GM23248 (cell line): ENCODE data around the gene ASB2. TPM values are rescaled to one million over a fixed set of nuclear protein-coding genes. Genes with fewer than 3 reads are reported as not detected.

Experiments
- DNase-seq: peaks from one replicate; pipeline ENCODE4 v3.0.0-alpha.2; 2015
- H2AFZ ChIP-seq: fragments of 200-600 bp; sonication (generic); 2 replicates; pipeline ENCODE4 v1.6.1; 2016; ENCODE audit warnings: antibody characterized with exemption
- H3F3A ChIP-seq: fragments of 200-600 bp; sonication (generic); 2 replicates; pipeline ENCODE4 v1.6.1; 2016; ENCODE audit warnings: mild to moderate bottlenecking, antibody characterized with exemption, mixed run types; ENCODE audit not compliant: insufficient read depth
- H3K27ac ChIP-seq: fragments of 200-600 bp; sonication (generic); 2 replicates; pipeline ENCODE4 v1.5.1; 2016; ENCODE audit warnings: mild to moderate bottlenecking
- H3K27me3 ChIP-seq: fragments of 200-600 bp; sonication (generic); replicated peaks from 2 replicates; pipeline ENCODE4 v1.6.1; 2016; ENCODE audit warnings: mild to moderate bottlenecking; ENCODE audit not compliant: insufficient read depth
- H3K36me3 ChIP-seq: fragments of 200-600 bp; sonication (generic); 2 replicates; pipeline ENCODE4 v1.6.1; 2016; ENCODE audit warnings: low read depth, mild to moderate bottlenecking
- H3K4me1 ChIP-seq: fragments of 200-600 bp; sonication (generic); 2 replicates; pipeline ENCODE4 v1.6.1; 2016; ENCODE audit warnings: mild to moderate bottlenecking; ENCODE audit not compliant: insufficient read depth
- H3K4me2 ChIP-seq: fragments of 200-600 bp; sonication (generic); one replicate; pipeline ENCODE4 v1.6.1; 2016; ENCODE audit warnings: mild to moderate bottlenecking; ENCODE audit not compliant: unreplicated experiment
- H3K4me3 ChIP-seq: fragments of 200-600 bp; sonication (generic); 2 replicates; pipeline ENCODE4 v1.5.1; 2016; ENCODE audit warnings: mild to moderate bottlenecking
- H3K79me2 ChIP-seq: fragments of 200-600 bp; sonication (generic); 2 replicates; pipeline ENCODE4 v1.6.1; 2016; ENCODE audit warnings: mild to moderate bottlenecking; ENCODE audit not compliant: insufficient read depth
- H3K9ac ChIP-seq: fragments of 200-600 bp; sonication (generic); 2 replicates; pipeline ENCODE4 v1.6.1; 2016; ENCODE audit warnings: mild to moderate bottlenecking
- H3K9me2 ChIP-seq: fragments of 200-600 bp; sonication (generic); 2 replicates; pipeline ENCODE4 v1.6.1; 2016; ENCODE audit warnings: mixed run types, mild to moderate bottlenecking, moderate library complexity; ENCODE audit not compliant: insufficient read depth
- H3K9me3 ChIP-seq: fragments of 200-600 bp; sonication (generic); one replicate; pipeline ENCODE4 v1.6.1; 2017; ENCODE audit warnings: low read depth
- H4K20me1 ChIP-seq: fragments of 200-600 bp; sonication (generic); 2 replicates; pipeline ENCODE4 v1.6.0; 2016; ENCODE audit not compliant: insufficient read depth
- EZH2 ChIP-seq: fragments of 200-600 bp; sonication (generic); IDR thresholded peaks from 2 replicates; pipeline ENCODE4 v1.6.1; 2018; ENCODE audit warnings: antibody characterized with exemption, mild to moderate bottlenecking; ENCODE audit not compliant: insufficient read depth, poor library complexity, severe bottlenecking
- EZH2phosphoT487 ChIP-seq: fragments of 200-600 bp; sonication (generic); IDR thresholded peaks from 2 replicates; pipeline ENCODE4 v1.6.1; 2018; ENCODE audit warnings: antibody characterized with exemption, moderate library complexity, mild to moderate bottlenecking, low read depth; ENCODE audit not compliant: insufficient read depth
- WGBS, 2 experiments: methylation state at CpG; one replicate each; pipeline ENCODE4 v1.1.6; 2015 to 2017; ENCODE audit warnings: low lambda C conversion rate in 2 of 2, low coverage in 1 of 2; ENCODE audit errors: missing lambda C conversion rate in 2 of 2; 5-methylcytosine and 5-hydroxymethylcytosine counted together
- in situ Hi-C: fragments of 300-500 bp; cut with MboI; formaldehyde crosslinking; loops from 2 replicates; pipeline ENCODE4 v1.15.0; 2020
- polyA plus RNA-seq: library from polyadenylated mRNA; unstranded; fragments of >200 nt; fragmentation: Nextera tagmentation; extraction: Ambion mirVana; gene quantifications from 2 replicates; pipeline ENCODE4 v1.2.1, GENCODE V29; 2016
- total RNA-seq: library from RNA; depleted of rRNA; stranded (reverse); fragments of >200 nt; shearing (Covaris generic); gene quantifications from 2 replicates; pipeline ENCODE4 v1.2.3, GENCODE V29; 2014

ASB2 gene
- total and polyA plus RNA-seq, 2 experiments from 2014 or later = 0.06 TPM; not detected in 1

GRCh38 chr14:93991212-93991611, 14.8 kb upstream of the ASB2 start:
- Histone ChIP-seq H2AFZ (no peak overlapping the region), H3K4me3 (no peak overlapping the region), H3F3A (peaks cover 8% of the 10 kb centered on the region; the same call in 1 of the 2 replicates), H3K27ac (no peak overlapping the region), H3K9ac (no peak overlapping the region), H3K4me2 (no peak overlapping the region), H3K36me3 (no peaks in the 10 kb centered on the region), H3K79me2 (no peaks in the 10 kb centered on the region), H3K27me3 (no peaks in the 10 kb centered on the region), H4K20me1 (no peaks in the 10 kb centered on the region), H3K4me1 (peaks cover 13% of the 10 kb centered on the region), H3K9me3 (no peaks in the 10 kb centered on the region), H3K9me2 (no peaks in the 10 kb centered on the region)
- no peak for TF ChIP-seq EZH2phosphoT487
- no peak for TF ChIP-seq EZH2
- in situ Hi-C loops = no loop called here
- WGBS, 2 experiments = 87 to 89% methylated on average over 10 of the region's 10 CpGs
- DNase-seq = no peak

GRCh38 chr14:93989939-93990338, 13.6 kb upstream of the ASB2 start:
- Histone ChIP-seq H3K79me2 (no peaks in the 10 kb centered on the region), H3K27me3 (no peaks in the 10 kb centered on the region), H3K9ac (no peak overlapping the region), H3K4me1 (peaks cover 13% of the 10 kb centered on the region), H4K20me1 (no peaks in the 10 kb centered on the region), H3K36me3 (no peaks in the 10 kb centered on the region), H3K4me2 (no peak overlapping the region), H3K4me3 (no peak overlapping the region), H2AFZ (no peak overlapping the region), H3K9me3 (no peaks in the 10 kb centered on the region), H3K27ac (no peak overlapping the region), H3K9me2 (no peaks in the 10 kb centered on the region), H3F3A (peaks cover 8% of the 10 kb centered on the region; the same call in 1 of the 2 replicates)
- WGBS, 2 experiments = 83 to 84% methylated on average over 4 of the region's 4 CpGs
- in situ Hi-C loops = no loop called here
- TF ChIP-seq EZH2 (no peak), EZH2phosphoT487 (no peak)
- no peak for DNase-seq

GRCh38 chr14:93987815-93988476, 11.6 kb upstream of the ASB2 start:
- Histone ChIP-seq H3K79me2 (no peaks in the 10 kb centered on the region), H3K9ac (no peak overlapping the region), H3K27me3 (no peaks in the 10 kb centered on the region), H3K9me2 (no peaks in the 10 kb centered on the region), H3K36me3 (no peaks in the 10 kb centered on the region), H3K4me1 (peaks cover 20% of the 10 kb centered on the region), H2AFZ (no peak overlapping the region), H3K27ac (no peak overlapping the region), H3F3A (peaks cover 8% of the 10 kb centered on the region; the same call in 1 of the 2 replicates), H3K9me3 (no peaks in the 10 kb centered on the region), H3K4me3 (no peak overlapping the region), H3K4me2 (no peak overlapping the region), H4K20me1 (no peaks in the 10 kb centered on the region)
- no peak for TF ChIP-seq EZH2
- no peak for TF ChIP-seq EZH2phosphoT487
- DNase-seq = no peak
- 79 to 83% methylated on average over 2 to 3 of the region's 3 CpGs for WGBS, 2 experiments
- in situ Hi-C loops = no loop called here

- no peaks in the 10 kb centered on the region for H3K9me2 ChIP-seq
- no peaks in the 10 kb centered on the region for H3K27me3 ChIP-seq
- H3K4me1 ChIP-seq = peaks cover 20% of the 10 kb centered on the region
- H3K9ac ChIP-seq = no peak overlapping the region
- H3K4me3 ChIP-seq = no peak overlapping the region
- 88 to 89% methylated on average over 9 to 12 of the region's 12 CpGs for WGBS, 2 experiments
- no peak for TF ChIP-seq EZH2
- TF ChIP-seq EZH2phosphoT487 = no peak
- H3K4me2 ChIP-seq = no peak overlapping the region
- no peaks in the 10 kb centered on the region for H3K36me3 ChIP-seq
- no peak overlapping the region for H3K27ac ChIP-seq
- H3K79me2 ChIP-seq = no peaks in the 10 kb centered on the region
- H3F3A ChIP-seq = peaks cover 8% of the 10 kb centered on the region; the same call in 1 of the 2 replicates
- no peak overlapping the region for H2AFZ ChIP-seq
- no peaks in the 10 kb centered on the region for H4K20me1 ChIP-seq
- DNase-seq = no peak
- no peaks in the 10 kb centered on the region for H3K9me3 ChIP-seq
- in situ Hi-C loops = no loop called here
These were observed 11.0 kb upstream of the ASB2 start for GRCh38 chr14:93987376-93987775.

GRCh38 chr14:93986955-93987354, 10.6 kb upstream of the ASB2 start:
- peaks cover 8% of the 10 kb centered on the region; the same call in 1 of the 2 replicates for H3F3A ChIP-seq
- peaks cover 20% of the 10 kb centered on the region for H3K4me1 ChIP-seq
- H3K79me2 ChIP-seq = no peaks in the 10 kb centered on the region
- 83 to 89% methylated on average over 9 of the region's 9 CpGs for whole genome bisulfite sequencing, 2 experiments
- H2AFZ ChIP-seq = no peak overlapping the region
- H3K36me3 ChIP-seq = no peaks in the 10 kb centered on the region
- in situ Hi-C loops = no loop called here
- no peak overlapping the region for H3K9ac ChIP-seq
- H3K4me3 ChIP-seq = no peak overlapping the region
- no peaks in the 10 kb centered on the region for H3K27me3 ChIP-seq
- TF ChIP-seq EZH2phosphoT487 = no peak
- no peak for TF ChIP-seq EZH2
- H3K27ac ChIP-seq = no peak overlapping the region
- no peak for DNase-seq
- H3K9me3 ChIP-seq = no peaks in the 10 kb centered on the region
- no peak overlapping the region for H3K4me2 ChIP-seq
- H3K9me2 ChIP-seq = no peaks in the 10 kb centered on the region
- H4K20me1 ChIP-seq = no peaks in the 10 kb centered on the region
